Measurements from ENCODE around the gene MAOB.

Gene MAOB

DNA sequence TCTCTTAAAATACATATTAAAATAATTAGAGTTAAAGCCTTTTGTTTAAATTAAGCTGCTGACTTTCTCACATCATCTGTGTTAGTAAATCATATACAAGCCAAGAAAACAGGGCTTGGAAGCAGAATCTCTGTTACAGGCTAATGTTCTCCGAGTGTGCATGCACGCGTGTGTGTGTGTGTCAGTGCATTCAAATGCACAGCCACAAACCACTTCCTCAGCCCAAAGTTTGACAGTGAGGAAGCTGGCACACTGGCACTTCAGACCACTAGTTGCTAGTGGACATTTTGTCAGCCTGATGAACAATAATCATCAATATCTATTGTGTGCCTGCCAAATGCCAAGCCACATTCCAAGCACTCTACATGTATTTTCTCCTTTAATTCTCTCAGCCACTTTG, 5.6 kb downstream of the MAOB start:
- no peaks in the 10 kb centered on the region for H3K9me3 ChIP-seq (ENCODE audit: insufficient read depth, low read length)
- H3K9me2 ChIP-seq (replicated peaks; ENCODE audit: insufficient read depth, low read length) = no peaks in the 10 kb centered on the region
- H3K36me3 ChIP-seq (ENCODE audit: low read length) = no peaks in the 10 kb centered on the region
- no peaks in the 10 kb centered on the region for H4K20me1 ChIP-seq (ENCODE audit: low read depth, low read length)
- no peaks in the 10 kb centered on the region for H3F3A ChIP-seq (ENCODE audit: insufficient read depth)
- no peaks in the 10 kb centered on the region for H3K27me3 ChIP-seq (ENCODE audit: low read length)
- TF ChIP-seq, protein P1, sequence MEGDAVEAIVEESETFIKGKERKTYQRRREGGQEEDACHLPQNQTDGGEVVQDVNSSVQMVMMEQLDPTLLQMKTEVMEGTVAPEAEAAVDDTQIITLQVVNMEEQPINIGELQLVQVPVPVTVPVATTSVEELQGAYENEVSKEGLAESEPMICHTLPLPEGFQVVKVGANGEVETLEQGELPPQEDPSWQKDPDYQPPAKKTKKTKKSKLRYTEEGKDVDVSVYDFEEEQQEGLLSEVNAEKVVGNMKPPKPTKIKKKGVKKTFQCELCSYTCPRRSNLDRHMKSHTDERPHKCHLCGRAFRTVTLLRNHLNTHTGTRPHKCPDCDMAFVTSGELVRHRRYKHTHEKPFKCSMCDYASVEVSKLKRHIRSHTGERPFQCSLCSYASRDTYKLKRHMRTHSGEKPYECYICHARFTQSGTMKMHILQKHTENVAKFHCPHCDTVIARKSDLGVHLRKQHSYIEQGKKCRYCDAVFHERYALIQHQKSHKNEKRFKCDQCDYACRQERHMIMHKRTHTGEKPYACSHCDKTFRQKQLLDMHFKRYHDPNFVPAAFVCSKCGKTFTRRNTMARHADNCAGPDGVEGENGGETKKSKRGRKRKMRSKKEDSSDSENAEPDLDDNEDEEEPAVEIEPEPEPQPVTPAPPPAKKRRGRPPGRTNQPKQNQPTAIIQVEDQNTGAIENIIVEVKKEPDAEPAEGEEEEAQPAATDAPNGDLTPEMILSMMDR (IDR thresholded peaks at IDR 0.05; ENCODE audit: insufficient read depth, low read length, poor library complexity, severe bottlenecking) = no peak
- no peak for TF ChIP-seq EZH2phosphoT487 (conservative IDR thresholded peaks at IDR 0.05; ENCODE audit: low read length)
- H3K4me3 ChIP-seq (ENCODE audit: insufficient read depth, low read length, poor library complexity, severe bottlenecking) = no peak overlapping the region
- H3K9ac ChIP-seq (ENCODE audit: low read length) = no peak overlapping the region
- no peaks in the 10 kb centered on the region for H3K79me2 ChIP-seq (ENCODE audit: insufficient read depth, low read length)
- no peak overlapping the region for H2AFZ ChIP-seq (ENCODE audit: low read depth, low read length, severe bottlenecking)
- no peak overlapping the region for H3K4me2 ChIP-seq (ENCODE audit: low read depth, low read length, poor library complexity, severe bottlenecking)
- no peak overlapping the region for H3K27ac ChIP-seq (ENCODE audit: low read depth, low read length)

DNA sequence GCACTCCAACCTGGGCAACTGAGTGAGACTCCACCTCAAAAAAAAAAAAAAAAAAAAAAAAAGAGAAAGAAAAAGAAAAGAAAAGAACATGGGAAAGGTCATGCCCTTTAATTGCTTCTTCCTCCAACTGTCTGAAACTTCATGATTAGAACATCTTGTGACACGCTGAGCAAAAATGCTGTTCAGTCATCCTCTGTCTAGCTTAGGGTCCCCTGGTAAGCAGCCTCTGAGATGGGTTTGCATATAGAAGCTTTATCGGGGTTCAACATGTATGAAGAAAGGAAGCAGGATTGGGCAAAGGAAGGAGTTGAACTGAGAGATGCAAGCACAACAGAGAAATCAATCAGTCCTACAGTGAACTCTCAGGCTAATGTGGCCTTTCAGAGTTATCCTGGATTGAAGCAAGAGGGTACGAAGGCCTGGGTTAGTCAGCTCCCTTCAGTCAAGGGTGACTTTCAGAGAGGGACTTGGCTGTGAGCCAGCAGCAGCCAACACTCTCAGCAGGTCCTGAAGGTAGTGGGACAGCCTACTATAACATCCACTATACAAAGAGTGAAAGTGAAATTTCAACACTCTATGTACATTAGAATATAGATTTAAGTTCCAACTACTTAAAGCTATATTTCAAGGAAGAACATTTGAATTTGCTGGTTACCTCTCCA, 11.4 kb downstream of the MAOB start:
- H3K27ac ChIP-seq (ENCODE audit: low read depth, low read length) = no peak overlapping the region
- no peaks in the 10 kb centered on the region for H3K27me3 ChIP-seq (ENCODE audit: low read length)
- no peaks in the 10 kb centered on the region for H3F3A ChIP-seq (ENCODE audit: insufficient read depth)
- H3K79me2 ChIP-seq (ENCODE audit: insufficient read depth, low read length) = no peaks in the 10 kb centered on the region
- H3K9ac ChIP-seq (ENCODE audit: low read length) = no peak overlapping the region
- no peaks in the 10 kb centered on the region for H3K36me3 ChIP-seq (ENCODE audit: low read length)
- no peak overlapping the region for H3K4me3 ChIP-seq (ENCODE audit: insufficient read depth, low read length, poor library complexity, severe bottlenecking)
- no peaks in the 10 kb centered on the region for H3K9me3 ChIP-seq (ENCODE audit: insufficient read depth, low read length)
- H4K20me1 ChIP-seq (ENCODE audit: low read depth, low read length) = no peaks in the 10 kb centered on the region
- TF ChIP-seq, protein P1 (IDR thresholded peaks at IDR 0.05; ENCODE audit: insufficient read depth, low read length, poor library complexity, severe bottlenecking) = no peak
- TF ChIP-seq EZH2phosphoT487 (conservative IDR thresholded peaks at IDR 0.05; ENCODE audit: low read length) = no peak
- H2AFZ ChIP-seq (ENCODE audit: low read depth, low read length, severe bottlenecking) = no peak overlapping the region
- H3K4me2 ChIP-seq (ENCODE audit: low read depth, low read length, poor library complexity, severe bottlenecking) = no peak overlapping the region
- H3K9me2 ChIP-seq (replicated peaks; ENCODE audit: insufficient read depth, low read length) = no peaks in the 10 kb centered on the region

DNA sequence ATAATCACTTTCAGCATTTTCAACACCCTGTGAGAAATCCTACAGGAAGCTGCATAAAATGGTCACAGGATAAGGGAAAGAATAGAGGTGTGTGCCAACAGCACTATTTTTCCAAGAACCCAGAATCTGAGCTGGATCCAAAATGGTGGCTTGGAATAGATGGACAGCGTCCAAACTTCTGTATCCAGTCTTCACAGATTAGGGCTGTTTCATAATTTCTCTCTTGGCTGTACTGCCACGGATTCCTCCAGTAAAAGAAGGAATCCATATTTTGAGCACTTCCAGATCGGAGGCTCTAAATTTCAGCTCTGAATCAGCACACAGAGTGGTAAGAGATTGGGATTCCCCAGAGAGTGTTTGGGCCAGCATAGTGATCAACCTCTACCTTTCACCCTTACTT, 12.2 kb downstream of the MAOB start:
- Histone ChIP-seq H3K9me2 (replicated peaks; ENCODE audit: insufficient read depth, low read length) (no peaks in the 10 kb centered on the region), H2AFZ (ENCODE audit: low read depth, low read length, severe bottlenecking) (no peak overlapping the region), H3K27ac (ENCODE audit: low read depth, low read length) (no peak overlapping the region), H3F3A (ENCODE audit: insufficient read depth) (no peaks in the 10 kb centered on the region), H3K9ac (ENCODE audit: low read length) (no peak overlapping the region), H3K9me3 (ENCODE audit: insufficient read depth, low read length) (no peaks in the 10 kb centered on the region), H3K27me3 (ENCODE audit: low read length) (no peaks in the 10 kb centered on the region), H3K4me3 (ENCODE audit: insufficient read depth, low read length, poor library complexity, severe bottlenecking) (no peak overlapping the region), H4K20me1 (ENCODE audit: low read depth, low read length) (no peaks in the 10 kb centered on the region), H3K79me2 (ENCODE audit: insufficient read depth, low read length) (no peaks in the 10 kb centered on the region), H3K4me2 (ENCODE audit: low read depth, low read length, poor library complexity, severe bottlenecking) (no peak overlapping the region), H3K36me3 (ENCODE audit: low read length) (no peaks in the 10 kb centered on the region)
- no peak for TF ChIP-seq EZH2phosphoT487 (conservative IDR thresholded peaks at IDR 0.05; ENCODE audit: low read length)
- TF ChIP-seq, protein P1 (IDR thresholded peaks at IDR 0.05; ENCODE audit: insufficient read depth, low read length, poor library complexity, severe bottlenecking) = no peak

All from SU-DHL-6 (cell line).